Measurements from ENCODE around the gene CACNA1I. TPM values are rescaled to one million over a fixed set of nuclear protein-coding genes. Genes with fewer than 3 reads are reported as not detected.

CACNA1I gene
- total and polyA plus RNA-seq, 12 donors = under 0.01 to 0.06 (median 0.05) TPM; not detected in 6

GRCh38 chr22:39536711-39537110, 33.8 kb upstream of the CACNA1I start:
- Histone ChIP-seq H3K9me3 (no peaks in the 10 kb centered on the region), H3K27me3 (peaks cover 0 to 5% (median 0%) of the 10 kb centered on the region in 7 donors), H3K4me3 (no peak overlapping the region), H3K4me1 (peaks cover 2 to 20% (median 8%) of the 10 kb centered on the region in 9 donors), H3K27ac (no peak overlapping the region), H3K36me3 (no peaks in the 10 kb centered on the region)
- TF ChIP-seq CTCF (IDR thresholded peaks at IDR 0.05) = no peak
- ATAC-seq = no peak
- WGBS, 2 donors = 60 to 69% methylated on average over 8 of the region's 8 CpGs
- DNase-seq = no peak
- intact Hi-C loops (cut with DNase I) = loop anchor here in 7 of 10 donors (2.0 to 10.0 kb wide), 7 partner anchors 486 to 1108 kb away; partner anchors contain the start of gene ADSL (in 3 of the 7)

GRCh38 chr22:39537975-39538374, 32.6 kb upstream of the CACNA1I start:
- H3K27ac ChIP-seq = no peak overlapping the region
- no peak for ATAC-seq
- no peak for TF ChIP-seq CTCF (IDR thresholded peaks at IDR 0.05)
- WGBS, 2 donors = 40 to 46% methylated on average over 2 of the region's 2 CpGs
- no peak for DNase-seq
- H3K4me3 ChIP-seq = no peak overlapping the region
- H3K27me3 ChIP-seq = peaks cover 0 to 16% (median 5%) of the 10 kb centered on the region in 7 donors
- intact Hi-C loops (cut with DNase I) = loop anchor here in 7 of 10 donors (2.0 to 10.0 kb wide), 7 partner anchors 484 to 1107 kb away; partner anchors contain the start of gene ADSL (in 3 of the 7)
- peaks cover 0 to 14% (median 0%) of the 10 kb centered on the region in 9 donors for H3K4me1 ChIP-seq
- H3K36me3 ChIP-seq = no peaks in the 10 kb centered on the region
- H3K9me3 ChIP-seq = no peaks in the 10 kb centered on the region

GRCh38 chr22:39543095-39543494, 27.5 kb upstream of the CACNA1I start:
- no peaks in the 10 kb centered on the region for H3K36me3 ChIP-seq
- 15 to 16% methylated on average over 11 of the region's 11 CpGs for WGBS, 2 donors
- ATAC-seq (no peak), DNase-seq (no peak)
- no peak overlapping the region for H3K27ac ChIP-seq
- H3K9me3 ChIP-seq = no peaks in the 10 kb centered on the region
- H3K4me3 ChIP-seq = no peak overlapping the region
- intact Hi-C loops (cut with DNase I) = loop anchor here in 1 of 10 donors (5.0 kb wide), 1 partner anchor 484 kb away; no protein-coding TSS in a partner anchor
- peaks cover 0 to 53% (median 35%) of the 10 kb centered on the region in 7 donors for H3K27me3 ChIP-seq
- H3K4me1 ChIP-seq = no peaks in the 10 kb centered on the region
- TF ChIP-seq CTCF (IDR thresholded peaks at IDR 0.05) = peak in 4 of 9 donors; percentile 12 to 36 (median 26)

GRCh38 chr22:39545386-39546365, 24.9 kb upstream of the CACNA1I start:
- peak in 1 of 2 donors; percentile 56 for DNase-seq
- intact Hi-C loops (cut with DNase I) = loop anchor here in 1 of 10 donors (5.0 kb wide), 1 partner anchor 487 kb away; no protein-coding TSS in a partner anchor
- H3K27me3 ChIP-seq = peaks cover 0 to 73% (median 60%) of the 10 kb centered on the region in 7 donors
- ATAC-seq = peak; percentile 46 to 80 (median 66)
- no peaks in the 10 kb centered on the region for H3K36me3 ChIP-seq
- H3K9me3 ChIP-seq = no peaks in the 10 kb centered on the region
- no peak overlapping the region for H3K4me3 ChIP-seq
- no peak for TF ChIP-seq CTCF (IDR thresholded peaks at IDR 0.05)
- no peaks in the 10 kb centered on the region for H3K4me1 ChIP-seq
- no peak overlapping the region for H3K27ac ChIP-seq
- WGBS, 2 donors = 28 to 32% methylated on average over 39 of the region's 39 CpGs
